GM12878 (cell line): ENCODE measurements around the gene SLC23A2. TPM values are rescaled to one million over a fixed set of nuclear protein-coding genes. Genes with fewer than 3 reads are reported as not detected.

ENCODE experiments used
- ATAC-seq: fragments of 200-7000 bp; cut with Tn5 transposase; 3 replicates; pipeline ENCODE4 v1.9.1; 2020; ENCODE audit warnings: mild to moderate bottlenecking, moderate library complexity
- BruUV-seq: library from RNA; stranded (reverse); fragments of 400-500 nt; replicated peaks from 2 replicates; lab custom pipeline; 2021; lab: Mats Ljungman, UMichigan
- CTCF ChIA-PET: fragments of 300-600 bp; sonication (Branson Sonifier 250); formaldehyde crosslinking; extraction: SDS; loops from one replicate; lab custom pipeline; 2021; ENCODE audit warnings: inconsistent platforms; lab: Yijun Ruan, JAX
- POLR2A ChIA-PET: fragments of 350-600 bp; formaldehyde crosslinking; extraction: SDS; loops from one replicate; lab custom pipeline; 2021; ENCODE audit warnings: inconsistent platforms; lab: Charles Lee
- RAD21 ChIA-PET: fragments of 300-600 bp; sonication (Branson Sonifier 250); formaldehyde crosslinking; loops from one replicate; lab custom pipeline; 2023; ENCODE audit warnings: antibody characterized with exemption; ENCODE audit not compliant: unreplicated experiment; lab: Charles Lee
- SMC1A ChIA-PET: fragments of 300-600 bp; sonication (Branson Sonifier 250); formaldehyde crosslinking; loops from one replicate; lab custom pipeline; 2023; ENCODE audit not compliant: unreplicated experiment, uncharacterized antibody; lab: Charles Lee
- DNase-seq: peaks from one replicate; pipeline ENCODE4 v3.0.0-alpha.2; 2011; ENCODE audit warnings: low read depth, low spot score
- FAIRE-seq: peaks from 3 replicates; lab custom pipeline; 2011; peaks lifted over from hg19 to GRCh38; lab: Jason Lieb, UNC
- H2AFZ ChIP-seq: 2 replicates; pipeline ENCODE4 v1.6.0; 2011; ENCODE audit warnings: low read depth, low read length, control low read depth; ENCODE audit not compliant: control insufficient read depth
- H3K27ac ChIP-seq: 2 replicates; pipeline ENCODE4 v1.5.1; 2011; ENCODE audit warnings: control low read depth; ENCODE audit not compliant: control insufficient read depth, insufficient read depth
- H3K27me3 ChIP-seq, 2 experiments: replicated peaks in 1 of 2; 2 replicates each; pipeline versions ENCODE4 v1.6.0 to v1.6.1; 2011; ENCODE audit warnings: low read length in 1 of 2; ENCODE audit not compliant: control insufficient read depth in 2 of 2, insufficient read depth in 2 of 2
- H3K36me3 ChIP-seq, 2 experiments: 2 replicates each; pipeline ENCODE4 v1.5.1; 2011; ENCODE audit warnings: low read length in 1 of 2; ENCODE audit not compliant: control insufficient read depth in 2 of 2, insufficient read depth in 2 of 2
- H3K4me1 ChIP-seq: 2 replicates; pipeline ENCODE4 v1.6.1; 2011; ENCODE audit warnings: mild to moderate bottlenecking, low read length, moderate library complexity, mixed read lengths; ENCODE audit not compliant: control insufficient read depth, insufficient read depth
- H3K4me2 ChIP-seq: 2 replicates; pipeline ENCODE4 v1.6.0; 2011; ENCODE audit warnings: control low read depth; ENCODE audit not compliant: control insufficient read depth, insufficient read depth
- H3K4me3 ChIP-seq: fragments of 200-600 bp; sonication (generic); 2 replicates; pipeline ENCODE4 v1.5.1; 2016
- H3K79me2 ChIP-seq: 2 replicates; pipeline ENCODE4 v1.6.0; 2011; ENCODE audit warnings: low read length; ENCODE audit not compliant: control insufficient read depth, insufficient read depth
- H3K9ac ChIP-seq: 2 replicates; pipeline ENCODE4 v1.8.0; 2011; ENCODE audit warnings: low read length, control low read depth, mixed read lengths; ENCODE audit not compliant: control insufficient read depth, insufficient read depth
- H3K9me3 ChIP-seq: replicated peaks from 3 replicates; pipeline ENCODE4 v1.5.1; 2011; ENCODE audit warnings: mild to moderate bottlenecking, low read length; ENCODE audit not compliant: control insufficient read depth, insufficient read depth
- H4K20me1 ChIP-seq: 2 replicates; pipeline ENCODE4 v1.6.0; 2011; ENCODE audit not compliant: control insufficient read depth, insufficient read depth
- BCLAF1 ChIP-seq: fragments of 450-650 bp; IDR thresholded peaks from 2 replicates; pipeline ENCODE4 v1.6.1; 2017; ENCODE audit warnings: antibody characterized with exemption, mild to moderate bottlenecking, moderate library complexity
- CHD4 ChIP-seq: fragments of 200-600 bp; sonication (generic); IDR thresholded peaks from 2 replicates; pipeline ENCODE4 v1.6.1; 2016; ENCODE audit warnings: mild to moderate bottlenecking
- EGR1 ChIP-seq, 2 experiments: IDR thresholded peaks; 1 replicate in 1 of 2; 2 replicates in 1 of 2; pipeline ENCODE4 v1.6.1; 2011 to 2012; ENCODE audit warnings: low read depth in 2 of 2, low read length in 2 of 2, borderline replicate concordance in 1 of 2, mild to moderate bottlenecking in 1 of 2, moderate library complexity in 1 of 2
- GATAD2B ChIP-seq: fragments of 450-650 bp; conservative IDR thresholded peaks from 2 replicates; pipeline ENCODE4 v1.6.1; 2017; ENCODE audit warnings: low read depth, mild to moderate bottlenecking, moderate library complexity
- HDGF ChIP-seq: fragments of 450-650 bp; IDR thresholded peaks from 2 replicates; pipeline ENCODE4 v1.6.1; 2016; ENCODE audit warnings: antibody characterized with exemption
- IKZF1 ChIP-seq: fragments of 450-650 bp; conservative IDR thresholded peaks from 2 replicates; pipeline ENCODE4 v1.6.1; 2017; ENCODE audit warnings: antibody characterized with exemption, mild to moderate bottlenecking
- MLLT1 ChIP-seq: fragments of 450-650 bp; IDR thresholded peaks from 2 replicates; pipeline ENCODE4 v1.6.1; 2016; ENCODE audit warnings: mild to moderate bottlenecking
- MTA2 ChIP-seq: fragments of 450-650 bp; IDR thresholded peaks from 2 replicates; pipeline ENCODE4 v1.6.1; 2016; ENCODE audit warnings: low read depth, mild to moderate bottlenecking, moderate library complexity
- MTA3 ChIP-seq: IDR thresholded peaks from 2 replicates; pipeline ENCODE4 v1.6.1; 2012; ENCODE audit warnings: low read length, inconsistent platforms, borderline replicate concordance
- MYC ChIP-seq: IDR thresholded peaks from 2 replicates; pipeline ENCODE4 v1.6.1; 2011; ENCODE audit warnings: mild to moderate bottlenecking, low read length, moderate library complexity, inconsistent platforms; ENCODE audit not compliant: insufficient read depth, insufficient replicate concordance, insufficient read length, severe bottlenecking
- RCOR1 ChIP-seq: conservative IDR thresholded peaks from 2 replicates; pipeline ENCODE4 v1.6.1; 2012; ENCODE audit warnings: low read depth, low read length, improper control_type of control experiment
- RELA ChIP-seq: fragments of 450-650 bp; IDR thresholded peaks from 2 replicates; pipeline ENCODE4 v1.8.0; 2014; ENCODE audit warnings: borderline replicate concordance; ENCODE audit not compliant: partially characterized antibody
- SREBF1 ChIP-seq: IDR thresholded peaks from 2 replicates; pipeline ENCODE4 v1.6.1; 2012; ENCODE audit warnings: mild to moderate bottlenecking, low read length
- SRF ChIP-seq, 2 experiments: IDR thresholded peaks; 2 replicates each; pipeline ENCODE4 v1.6.1; 2011; ENCODE audit warnings: low read depth in 2 of 2, low read length in 2 of 2, mild to moderate bottlenecking in 1 of 2, moderate library complexity in 1 of 2
- STAT3 ChIP-seq: IDR thresholded peaks from 2 replicates; pipeline ENCODE4 v1.6.1; 2011; ENCODE audit warnings: low read depth, low read length, improper control_type of control experiment
- TBL1XR1 ChIP-seq: IDR thresholded peaks from 2 replicates; pipeline ENCODE4 v1.6.1; 2012; ENCODE audit warnings: low read depth, low read length, improper control_type of control experiment
- TCF7 ChIP-seq: IDR thresholded peaks from 2 replicates; pipeline ENCODE4 v1.6.1; 2014; ENCODE audit warnings: antibody characterized with exemption, borderline replicate concordance
- WGBS: methylation state at CpG from one replicate; pipeline ENCODE4 v1.1.6; 2016; ENCODE audit warnings: low lambda C conversion rate; ENCODE audit not compliant: insufficient replicate concordance, insufficient coverage; ENCODE audit errors: missing lambda C conversion rate; 5-methylcytosine and 5-hydroxymethylcytosine counted together
- in situ Hi-C: fragments of 300-500 bp; cut with MboI; formaldehyde crosslinking; loops from 9 replicates; pipeline ENCODE4 v1.14.3; 2018; ENCODE audit warnings: mixed read lengths
- intact Hi-C: fragments of 100-400 bp; cut with micrococcal nuclease; formaldehyde crosslinking; loops from one replicate; pipeline ENCODE4 v1.14.2; 2022; ENCODE audit not compliant: unreplicated experiment
- polyA plus RNA-seq, 11 experiments: library from polyadenylated mRNA; depleted of rRNA in 4 of 11; unstranded in 6 of 11; stranded (reverse) in 5 of 11; fragments of >200 nt; fragmentation: Nextera tagmentation in 4 of 11; fragmentation: Illumina TruSeq in 1 of 11; extraction: Ambion mirVana in 4 of 11; extraction: Trizol in 1 of 11; gene quantifications; 1 replicate in 1 of 11; 2 replicates in 10 of 11; pipeline versions ENCODE4 v1.2.1 to v1.2.3, GENCODE V29; 2011 to 2016; ENCODE audit warnings: inconsistent platforms in 2 of 11, missing spikeins in 2 of 11, low read depth in 1 of 11
- total RNA-seq, 4 experiments: library from RNA; depleted of rRNA in 3 of 4; stranded (reverse); fragments of >200 nt in 3 of 4; fragmentation: Illumina TruSeq in 1 of 4; extraction: Trizol in 1 of 4; gene quantifications; 2 replicates each; pipeline versions ENCODE4 v1.2.1 to v1.2.3, GENCODE V29; 2013 to 2021

SLC23A2 gene
- total and polyA plus RNA-seq, 10 of the 15 experiments (the other 5 are each of a cell fraction or from before 2014, with no cell fraction given) = 4.4 to 56.1 (median 35.5) TPM

DNA sequence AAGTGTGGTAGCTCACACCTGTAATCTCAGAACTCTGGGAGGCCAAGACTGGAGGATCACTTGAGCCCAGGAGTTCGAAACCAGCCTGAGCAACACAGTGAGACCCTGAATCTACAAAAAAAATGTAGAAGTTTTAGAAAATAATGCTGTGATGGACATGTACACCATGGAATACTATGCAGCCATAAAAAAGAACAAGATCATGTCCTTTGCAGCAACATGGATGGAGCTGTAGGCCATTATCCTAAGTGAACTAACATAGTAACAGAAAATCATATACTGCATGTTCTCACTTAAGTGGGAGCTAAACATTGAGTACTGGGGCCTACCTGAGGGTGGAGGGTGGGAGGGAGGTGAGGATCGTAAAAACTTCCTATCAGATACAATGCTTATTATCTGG, 168.8 kb downstream of the SLC23A2 start:
- ChIA-PET RAD21 (no interaction called here), CTCF (interaction anchor here (1.2 kb wide), 1 partner anchor 18 kb away, joined by 3 read pairs; no protein-coding TSS in a partner anchor), SMC1A (interaction anchor here (0.8 to 1.5 kb wide), 2 partner anchors 16 to 25 kb away, joined by 3 to 4 read pairs; no protein-coding TSS in a partner anchor), POLR2A (no interaction called here)
- 47% methylated on average over 2 of the region's 2 CpGs for WGBS
- no peaks in the 10 kb centered on the region for H3K79me2 ChIP-seq
- H3K4me1 ChIP-seq = no peaks in the 10 kb centered on the region
- H3K4me2 ChIP-seq = no peak overlapping the region
- H3K36me3 ChIP-seq = no peaks in the 10 kb centered on the region
- intact Hi-C loops (no loop called here), in situ Hi-C loops (no loop called here)
- H3K9me3 ChIP-seq = no peaks in the 10 kb centered on the region
- no peaks in the 10 kb centered on the region for H3K27me3 ChIP-seq
- no peak overlapping the region for H3K9ac ChIP-seq
- no peak for TF ChIP-seq STAT3
- no peak for TF ChIP-seq HDGF
- TF ChIP-seq RCOR1 = no peak
- no peak for TF ChIP-seq TBL1XR1
- no peak for TF ChIP-seq SREBF1
- no peak for TF ChIP-seq GATAD2B
- no peak for TF ChIP-seq MYC
- no peak for TF ChIP-seq MTA2
- TF ChIP-seq SRF (IDR thresholded peaks at IDR 0.05; ENCODE audit: low read depth in 2 of 2, low read length in 2 of 2) = no peak
- no peak for TF ChIP-seq TCF7
- TF ChIP-seq MLLT1 = no peak
- no peak for TF ChIP-seq EGR1 (IDR thresholded peaks at IDR 0.05; ENCODE audit: borderline replicate concordance in 1 of 2, low read depth in 2 of 2, low read length in 2 of 2)
- TF ChIP-seq RELA = no peak
- TF ChIP-seq IKZF1 = no peak
- TF ChIP-seq BCLAF1 = no peak
- TF ChIP-seq CHD4 = no peak
- no peak for TF ChIP-seq MTA3
- DNase-seq (no peak), FAIRE-seq (no peak), ATAC-seq (no peak)
- BruUV-seq = no TSS peak
- no peak overlapping the region for H3K4me3 ChIP-seq
- no peak overlapping the region for H3K27ac ChIP-seq
- no peaks in the 10 kb centered on the region for H4K20me1 ChIP-seq
- no peak overlapping the region for H2AFZ ChIP-seq
